Epithelial cell of proximal tubule (primary cell): ENCODE measurements around the gene GRIK3. TPM values are rescaled to one million over a fixed set of nuclear protein-coding genes. Genes with fewer than 3 reads are reported as not detected.

Source experiments
- DNase-seq: peaks from one replicate; pipeline ENCODE4 v3.0.0-alpha.2; 2011; ENCODE audit warnings: low read depth
- H3K4me3 ChIP-seq: 2 replicates; pipeline ENCODE4 v1.5.1; 2011; ENCODE audit warnings: low read depth, mild to moderate bottlenecking, low read length
- total RNA-seq: library from RNA; depleted of rRNA; stranded (reverse); fragments of >200 nt; gene quantifications from 2 replicates; pipeline ENCODE4 v1.2.3, GENCODE V29; 2015
- TF ChIP-seq, protein P1 (sequence below): conservative IDR thresholded peaks from 2 replicates; pipeline ENCODE4 v1.5.1; 2012; ENCODE audit warnings: low read depth, mild to moderate bottlenecking, low read length

Gene GRIK3
- total RNA-seq, 1 donor from 2014 or later, result not detected

- no peak for DNase-seq
- TF ChIP-seq, protein P1, sequence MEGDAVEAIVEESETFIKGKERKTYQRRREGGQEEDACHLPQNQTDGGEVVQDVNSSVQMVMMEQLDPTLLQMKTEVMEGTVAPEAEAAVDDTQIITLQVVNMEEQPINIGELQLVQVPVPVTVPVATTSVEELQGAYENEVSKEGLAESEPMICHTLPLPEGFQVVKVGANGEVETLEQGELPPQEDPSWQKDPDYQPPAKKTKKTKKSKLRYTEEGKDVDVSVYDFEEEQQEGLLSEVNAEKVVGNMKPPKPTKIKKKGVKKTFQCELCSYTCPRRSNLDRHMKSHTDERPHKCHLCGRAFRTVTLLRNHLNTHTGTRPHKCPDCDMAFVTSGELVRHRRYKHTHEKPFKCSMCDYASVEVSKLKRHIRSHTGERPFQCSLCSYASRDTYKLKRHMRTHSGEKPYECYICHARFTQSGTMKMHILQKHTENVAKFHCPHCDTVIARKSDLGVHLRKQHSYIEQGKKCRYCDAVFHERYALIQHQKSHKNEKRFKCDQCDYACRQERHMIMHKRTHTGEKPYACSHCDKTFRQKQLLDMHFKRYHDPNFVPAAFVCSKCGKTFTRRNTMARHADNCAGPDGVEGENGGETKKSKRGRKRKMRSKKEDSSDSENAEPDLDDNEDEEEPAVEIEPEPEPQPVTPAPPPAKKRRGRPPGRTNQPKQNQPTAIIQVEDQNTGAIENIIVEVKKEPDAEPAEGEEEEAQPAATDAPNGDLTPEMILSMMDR, result no peak
- no peak overlapping the region for H3K4me3 ChIP-seq
These were observed 25.0 kb upstream of the GRIK3 start for GRCh38 chr1:37059346-37059745.

- TF ChIP-seq, protein P1, result no peak
- no peak for DNase-seq
- no peak overlapping the region for H3K4me3 ChIP-seq
These were observed 24.2 kb upstream of the GRIK3 start for GRCh38 chr1:37058424-37058988.

- H3K4me3 ChIP-seq, result no peak overlapping the region
- DNase-seq, result no peak
- TF ChIP-seq, protein P1, result no peak
These were observed 22.0 kb upstream of the GRIK3 start for GRCh38 chr1:37056325-37056724.

- H3K4me3 ChIP-seq, result no peak overlapping the region
- DNase-seq, result no peak
- TF ChIP-seq, protein P1, result no peak
These were observed 21.3 kb upstream of the GRIK3 start for GRCh38 chr1:37055631-37056030.

GRCh38 chr1:37053173-37053572, 18.9 kb upstream of the GRIK3 start:
- TF ChIP-seq, protein P1, result no peak
- no peak overlapping the region for H3K4me3 ChIP-seq
- DNase-seq, result no peak

DNA sequence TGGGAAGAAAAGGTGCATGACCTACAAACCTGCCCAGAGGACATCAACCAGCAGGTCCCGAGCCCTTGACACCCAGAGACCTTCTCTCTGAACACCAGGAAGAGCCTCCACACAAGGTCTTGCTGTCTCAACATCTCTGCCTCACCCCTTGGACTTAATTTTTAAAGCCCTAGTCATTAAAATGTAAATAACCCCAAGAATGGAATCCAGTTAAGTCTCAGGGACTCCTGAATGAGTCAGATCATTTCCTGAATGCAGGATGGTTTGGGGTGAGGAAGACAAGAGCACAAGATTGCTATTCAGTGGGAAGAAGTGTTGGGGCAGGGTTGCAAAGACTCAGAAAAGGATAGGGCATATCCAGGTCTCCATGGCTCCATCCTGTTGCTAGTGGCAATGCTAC, 17.8 kb upstream of the GRIK3 start:
- TF ChIP-seq, protein P1, result no peak
- no peak for DNase-seq
- H3K4me3 ChIP-seq, result no peak overlapping the region

- TF ChIP-seq, protein P1, result no peak
- DNase-seq, result no peak
- H3K4me3 ChIP-seq, result no peak overlapping the region
These were observed 17.0 kb upstream of the GRIK3 start for GRCh38 chr1:37051346-37051745.
